HepG2 (cell line): Measurements from ENCODE around the gene RRN3. TPM values are rescaled to one million over a fixed set of nuclear protein-coding genes. Genes with fewer than 3 reads are reported as not detected.
"Not testable (repeated sequence)": the region's sequence is repeated elsewhere in the genome, so short reads cannot be mapped to it uniquely, and the experiment has no call there.

Experiments
- ATAC-seq: fragments of 200-7000 bp; cut with Tn5 transposase; 3 replicates; pipeline ENCODE4 v1.9.1; 2020; ENCODE audit warnings: mild to moderate bottlenecking, moderate library complexity
- Bru-seq: library from RNA; stranded (reverse); fragments of 400-500 nt; gene quantifications from one replicate; lab custom pipeline; 2021; lab: Mats Ljungman, UMichigan
- BruChase-seq, 2 experiments: library from RNA; stranded (reverse); fragments of 400-500 nt; gene quantifications; one replicate each; lab custom pipeline; 2021; lab: Mats Ljungman, UMichigan
- BruUV-seq: library from RNA; stranded (reverse); fragments of 400-500 nt; replicated peaks from 2 replicates; lab custom pipeline; 2021; lab: Mats Ljungman, UMichigan
- CTCF ChIA-PET: fragments of 300-600 bp; formaldehyde crosslinking; extraction: SDS; loops from one replicate; lab custom pipeline; 2021; ENCODE audit warnings: low total read pairs, inconsistent platforms, low intra/inter-chr PET ratio; lab: Yijun Ruan, JAX
- POLR2A ChIA-PET: fragments of 350-600 bp; sonication (Branson Sonifier 250); formaldehyde crosslinking; loops from one replicate; lab custom pipeline; 2020; ENCODE audit warnings: antibody characterized with exemption, inconsistent platforms; lab: Yijun Ruan, JAX
- DNase-seq: peaks from one replicate; pipeline ENCODE4 v3.0.0-alpha.2; 2015; ENCODE audit warnings: low spot score
- FAIRE-seq: peaks from 3 replicates; lab custom pipeline; 2011; peaks lifted over from hg19 to GRCh38; lab: Jason Lieb, UNC
- H2AFZ ChIP-seq: one replicate; pipeline ENCODE4 v1.6.1; 2011; ENCODE audit warnings: low read length, inconsistent platforms
- H3K27ac ChIP-seq: fragments of 300-600 bp; 3 replicates; pipeline ENCODE4 v1.8.0; 2011; ENCODE audit warnings: mixed run types, mild to moderate bottlenecking, mixed read lengths, low read length, inconsistent platforms; ENCODE audit not compliant: insufficient read depth; ENCODE audit errors: extremely low read length
- H3K27me3 ChIP-seq, 2 experiments: fragments of 200-600 bp in 1 of 2; 2 replicates in 1 of 2; 3 replicates in 1 of 2; pipeline versions ENCODE4 v1.6.0 to v1.8.0; 2011; ENCODE audit warnings: low read length in 2 of 2, mild to moderate bottlenecking in 2 of 2, moderate library complexity in 2 of 2, inconsistent platforms in 1 of 2; ENCODE audit not compliant: insufficient read depth in 2 of 2, control insufficient read depth in 1 of 2
- H3K36me3 ChIP-seq, 2 experiments: fragments of 200-600 bp in 1 of 2; replicated peaks in 1 of 2; 2 replicates in 1 of 2; 3 replicates in 1 of 2; pipeline versions ENCODE4 v1.5.1 to v1.8.0; 2011; ENCODE audit warnings: low read length in 2 of 2, inconsistent platforms in 1 of 2; ENCODE audit not compliant: insufficient read depth in 2 of 2, control insufficient read depth in 1 of 2
- H3K4me1 ChIP-seq: 2 replicates; pipeline ENCODE4 v1.5.1; 2012; ENCODE audit warnings: low read length, inconsistent platforms; ENCODE audit not compliant: insufficient read depth
- H3K4me2 ChIP-seq: 2 replicates; pipeline ENCODE4 v1.6.0; 2011; ENCODE audit warnings: low read depth, low read length, inconsistent platforms
- H3K4me3 ChIP-seq, 3 experiments: fragments of 200-600 bp in 1 of 3; sonication (generic), shearing (Covaris generic) in 1 of 3; replicated peaks in 1 of 3; 2 replicates each; pipeline ENCODE4 v1.5.1; 2011 to 2016; ENCODE audit warnings: low read length in 3 of 3, inconsistent platforms in 2 of 3, low read depth in 2 of 3, mild to moderate bottlenecking in 2 of 3, control low read depth in 1 of 3, mixed read lengths in 1 of 3; ENCODE audit not compliant: insufficient read depth in 1 of 3
- H3K79me2 ChIP-seq: one replicate; pipeline ENCODE4 v1.6.1; 2011; ENCODE audit warnings: low read length, inconsistent platforms; ENCODE audit not compliant: insufficient read depth
- H3K9ac ChIP-seq: 2 replicates; pipeline ENCODE4 v1.6.0; 2011; ENCODE audit warnings: mild to moderate bottlenecking, low read depth, low read length, inconsistent platforms; ENCODE audit not compliant: insufficient read depth
- H3K9me3 ChIP-seq: 2 replicates; pipeline ENCODE4 v1.5.1; 2012; ENCODE audit warnings: mild to moderate bottlenecking, low read length
- H4K20me1 ChIP-seq: 2 replicates; pipeline ENCODE4 v1.6.0; 2011; ENCODE audit warnings: inconsistent platforms, mild to moderate bottlenecking, low read length, moderate library complexity; ENCODE audit not compliant: insufficient read depth
- FOXA3 ChIP-seq: IDR thresholded peaks from 2 replicates; pipeline ENCODE4 v1.6.1; 2016; ENCODE audit warnings: missing genetic modification reagents, missing compliant biosample characterization
- GATAD2A ChIP-seq: IDR thresholded peaks from 2 replicates; pipeline ENCODE4 v1.6.1; 2016
- KDM5B ChIP-seq: sonication (generic); formaldehyde crosslinking; IDR thresholded peaks from 2 replicates; pipeline ENCODE4 v1.4.0; 2020; ENCODE audit warnings: missing genetic modification reagents, mild to moderate bottlenecking, borderline replicate concordance
- POLR2A ChIP-seq, 2 experiments: IDR thresholded peaks; 2 replicates each; pipeline ENCODE4 v1.6.1; 2011; ENCODE audit warnings: low read depth in 2 of 2, low read length in 2 of 2, mild to moderate bottlenecking in 1 of 2, moderate library complexity in 1 of 2; ENCODE audit not compliant: insufficient read depth in 1 of 2
- PRMT3 ChIP-seq: sonication (generic); formaldehyde crosslinking; IDR thresholded peaks from 2 replicates; pipeline ENCODE4 v1.8.1; 2022; ENCODE audit warnings: low read depth, mild to moderate bottlenecking, moderate library complexity, missing genetic modification reagents, borderline replicate concordance
- ZBTB3 ChIP-seq: sonication (generic); formaldehyde crosslinking; IDR thresholded peaks from 2 replicates; pipeline ENCODE4 v1.4.0; 2020; ENCODE audit warnings: low read depth, mild to moderate bottlenecking, moderate library complexity, missing genetic modification reagents, borderline replicate concordance
- ZNF142 ChIP-seq: sonication (generic); formaldehyde crosslinking; IDR thresholded peaks from 2 replicates; pipeline ENCODE4 v1.4.0; 2020; ENCODE audit warnings: missing genetic modification reagents
- ZNF17 ChIP-seq: sonication (generic); formaldehyde crosslinking; IDR thresholded peaks from 2 replicates; pipeline ENCODE4 v1.5.0; 2020; ENCODE audit warnings: mild to moderate bottlenecking, missing genetic modification reagents
- ZNF253 ChIP-seq: sonication (generic); formaldehyde crosslinking; IDR thresholded peaks from 2 replicates; pipeline ENCODE4 v1.8.0; 2022; ENCODE audit warnings: mild to moderate bottlenecking, missing genetic modification reagents, borderline replicate concordance
- ZNF430 ChIP-seq: sonication (generic); formaldehyde crosslinking; IDR thresholded peaks from 2 replicates; pipeline ENCODE4 v1.9.0; 2021; ENCODE audit warnings: mild to moderate bottlenecking, missing genetic modification reagents
- ZNF543 ChIP-seq: sonication (generic); formaldehyde crosslinking; IDR thresholded peaks from 2 replicates; pipeline ENCODE4 v1.4.0; 2020; ENCODE audit warnings: mild to moderate bottlenecking, missing genetic modification reagents
- WGBS: methylation state at CpG from one replicate; pipeline ENCODE4 v1.1.6; 2017; ENCODE audit warnings: low lambda C conversion rate; 5-methylcytosine and 5-hydroxymethylcytosine counted together
- in situ Hi-C: cut with HindIII; loops from 2 replicates; pipeline ENCODE4 v1.10.0; 2017; ENCODE audit warnings: low pct_unique_long_range_greater_than_20kb; ENCODE audit not compliant: extremely low pct_ligation_motif_present
- intact Hi-C: fragments of 100-400 bp; cut with micrococcal nuclease; formaldehyde crosslinking; loops from one replicate; pipeline ENCODE4 v1.10.0; 2022; ENCODE audit not compliant: unreplicated experiment
- long read RNA-seq, 2 experiments: library from RNA in 1 of 2; library from polyadenylated mRNA in 1 of 2; stranded (forward) in 1 of 2; unstranded in 1 of 2; transcript quantifications; one replicate each; pipeline ENCODE4 v2.0.0, GENCODE V29; 2019 to 2022
- polyA minus RNA-seq, 3 experiments: library from RNA; depleted of rRNA, polyadenylated mRNA; stranded (reverse); fragments of >200 nt; gene quantifications; 2 replicates each; pipeline ENCODE4 v1.2.3, GENCODE V29; 2011; ENCODE audit warnings: low replicate concordance in 1 of 3
- polyA plus RNA-seq, 8 experiments: library from polyadenylated mRNA; depleted of rRNA in 3 of 8; stranded (reverse) in 7 of 8; unstranded in 1 of 8; fragments of >200 nt; fragmentation: Illumina TruSeq in 4 of 8; extraction: Trizol in 4 of 8; gene quantifications; 2 replicates each; pipeline versions ENCODE4 v1.2.1 to v1.2.3, GENCODE V29; 2011 to 2016; ENCODE audit warnings: low read depth in 4 of 8, missing spikeins in 1 of 8, mixed read lengths in 1 of 8; ENCODE audit not compliant: insufficient read depth in 1 of 8
- total RNA-seq, 5 experiments: library from RNA; depleted of rRNA; stranded (reverse); fragments of >200 nt; fragmentation: Illumina TruSeq; extraction: Trizol; gene quantifications; 2 replicates each; pipeline ENCODE4 v1.2.3, GENCODE V29; 2016; ENCODE audit warnings: low read depth in 1 of 5

RRN3 gene
- total RNA-seq (2016; rRNA removed; fragmentation: Illumina TruSeq; extraction: Trizol) (67.0 and 101 TPM in 2 replicates), polyA plus RNA-seq (2011; rRNA removed) (43.5 and 45.8 TPM in 2 replicates), polyA minus RNA-seq (2011; rRNA and poly(A)+ RNA removed; ENCODE audit: low replicate concordance) (42.6 and 47.9 TPM in 2 replicates), Bru-seq, nascent RNA (percentile 94 among the genes with signal in this experiment), BruChase-seq, experiment 1, labeled RNA remaining after a 6-hour chase (percentile 96 among the genes with signal in this experiment), BruChase-seq, experiment 2, labeled RNA remaining after a 2-hour chase (percentile 96 among the genes with signal in this experiment)
- total RNA-seq (2016; cell fraction: cytosol; rRNA removed; fragmentation: Illumina TruSeq; extraction: Trizol; ENCODE audit: low read depth): 4.5 and 7.2 TPM in 2 replicates
- total RNA-seq (2016; cell fraction: insoluble cytoplasmic fraction; rRNA removed; fragmentation: Illumina TruSeq; extraction: Trizol): 66.8 and 102 TPM in 2 replicates
- total RNA-seq (2016; cell fraction: membrane; rRNA removed; fragmentation: Illumina TruSeq; extraction: Trizol): 13.9 and 15.7 TPM in 2 replicates
- total RNA-seq (2016; cell fraction: nucleus; rRNA removed; fragmentation: Illumina TruSeq; extraction: Trizol): 48.4 and 52.4 TPM in 2 replicates
- 20.4 and 34.2 TPM in 2 replicates for polyA plus RNA-seq (2011; cell fraction: cytosol; rRNA removed)
- 25.0 and 25.7 TPM in 2 replicates for polyA plus RNA-seq (2011; cell fraction: nucleus; rRNA removed)
- 38.3 and 41.0 TPM in 2 replicates for polyA plus RNA-seq (2012)
- 1.9 and 2.1 TPM in 2 replicates for polyA plus RNA-seq (2016; cell fraction: cytosol; fragmentation: Illumina TruSeq; extraction: Trizol; ENCODE audit: low read depth)
- 73.5 and 79.0 TPM in 2 replicates for polyA plus RNA-seq (2016; cell fraction: insoluble cytoplasmic fraction; fragmentation: Illumina TruSeq; extraction: Trizol; ENCODE audit: low read depth)
- polyA plus RNA-seq (2016; cell fraction: membrane; fragmentation: Illumina TruSeq; extraction: Trizol; ENCODE audit: low read depth): 5.8 and 6.6 TPM in 2 replicates
- polyA plus RNA-seq (2016; cell fraction: nucleus; fragmentation: Illumina TruSeq; extraction: Trizol; ENCODE audit: insufficient read depth, low read depth): 64.5 and 64.7 TPM in 2 replicates
- 36.9 and 45.0 TPM in 2 replicates for polyA minus RNA-seq (2011; cell fraction: cytosol; rRNA and poly(A)+ RNA removed)
- 42.0 and 45.3 TPM in 2 replicates for polyA minus RNA-seq (2011; cell fraction: nucleus; rRNA and poly(A)+ RNA removed)
- long read RNA-seq, experiment 1, transcript RRN3-203 (17 exons, 2,198 nt): minor isoform, 7 of 32 reads
- long read RNA-seq, experiment 1, transcript RRN3-201 (18 exons, 3,762 nt): major isoform, 17 of 32 reads
- long read RNA-seq, experiment 1, partial matches to known transcripts: 3 of 32 reads
- long read RNA-seq, experiment 1, other reads (novel, unspliced or antisense): 5 of 32 reads
- long read RNA-seq, experiment 2, transcript RRN3-201 (18 exons, 3,762 nt): major isoform, 19 of 87 reads
- long read RNA-seq, experiment 2, partial matches to known transcripts: 7 of 87 reads
- long read RNA-seq, experiment 2, other reads (novel, unspliced or antisense): 58 of 87 reads

GRCh38 chr16:15093955-15094827 lies at the start of gene RRN3:
RRN3 (minus strand) TSS chr16:15094272; CDS start chr16:15094233, 39 bp downstream.
- Histone ChIP-seq H3K4me1 (peaks cover 42% of the 10 kb centered on the region), H3K79me2 (peaks cover 20% of the 10 kb centered on the region), H3K4me3 (peak within 1 kb of the TSS; percentile 76 to 91 (median 85)), H3K27ac (peak within 1 kb of the TSS; percentile 75), H3K36me3 (peaks cover 4 to 22% of the 10 kb centered on the region in 2 experiments; a peak in 4 of 5 replicates), H2AFZ (peak within 1 kb of the TSS; percentile 78), H3K4me2 (peak within 1 kb of the TSS; percentile 92), H3K9ac (peak within 1 kb of the TSS; percentile 91)
- FAIRE-seq, in situ Hi-C loops, H4K20me1 ChIP-seq, intact Hi-C loops, H3K9me3 ChIP-seq, CTCF ChIA-PET, H3K27me3 ChIP-seq: not testable (repeated sequence)
- BruUV-seq: TSS peak; percentile 97
- peak; percentile 99 for ATAC-seq
- POLR2A ChIA-PET: interaction anchor here (0.8 to 2.1 kb wide), 12 partner anchors 10 to 548 kb away, joined by 3 to 17 read pairs (median 4); partner anchors contain the start of gene MARF1
- 3% methylated on average over 36 of the region's 56 CpGs for WGBS
- DNase-seq: peak; percentile 93
- TF ChIP-seq KDM5B (CRISPR knock-in tag) (peak; percentile 93; the same call in 1 of the 2 replicates), ZNF543 (peak; percentile 94), POLR2A (IDR thresholded peaks at IDR 0.05; ENCODE audit: insufficient read depth in 1 of 2, low read depth in 2 of 2, low read length in 2 of 2) (peak; percentile 95), ZNF142 (peak; percentile 16), GATAD2A (CRISPR knock-in tag) (peak; percentile 70; the same call in 1 of the 2 replicates), PRMT3 (CRISPR knock-in tag) (peak; percentile 54; the same call in 1 of the 2 replicates), ZNF17 (CRISPR knock-in tag) (0 out of 2 replicates have a peak, but pooled peaks have one; percentile 71), ZNF430 (CRISPR knock-in tag) (peak; percentile 96; the same call in 1 of the 2 replicates), FOXA3 (CRISPR knock-in tag) (peak; percentile 71), ZBTB3 (CRISPR knock-in tag) (peak; percentile 81), ZNF253 (peak; percentile 76; the same call in 1 of the 2 replicates)
